Body of pancreas (tissue), 4 donors: ENCODE results near the gene MTMR3. TPM values are rescaled to one million over a fixed set of nuclear protein-coding genes. Genes with fewer than 3 reads are reported as not detected.
A peak's percentile ranks its signal among the peaks of the same experiment; 100 is the strongest.

Experiments
- ATAC-seq: fragments of 150-250 bp; one replicate; pipeline ENCODE4 v1.9.1; 2016
- DNase-seq, 4 donors: peaks; one replicate each; pipeline ENCODE4 v3.0.0-alpha.2; 2019
- H3K27ac ChIP-seq, 4 donors: fragments of 200-600 bp; sonication (generic); 1 replicate in 3 of 4; 2 replicates in 1 of 4; pipeline versions ENCODE4 v1.5.1 to v1.6.1; 2016 to 2019; ENCODE audit warnings: mild to moderate bottlenecking in 1 of 4, mixed read lengths in 1 of 4, moderate library complexity in 1 of 4
- H3K27me3 ChIP-seq, 2 donors: fragments of 200-600 bp; sonication (generic); one replicate each; pipeline ENCODE4 v1.6.0; 2016; ENCODE audit warnings: mild to moderate bottlenecking in 1 of 2
- H3K36me3 ChIP-seq, 2 donors: fragments of 200-600 bp; sonication (generic); replicated peaks in 1 of 2; 2 replicates each; pipeline ENCODE4 v1.5.1; 2016; ENCODE audit warnings: low read depth in 2 of 2; ENCODE audit not compliant: insufficient read depth in 1 of 2
- H3K4me1 ChIP-seq: fragments of 200-600 bp; sonication (generic); one replicate; pipeline ENCODE4 v1.6.0; 2016
- H3K4me3 ChIP-seq, 2 donors: fragments of 200-600 bp; sonication (generic); 1 replicate in 1 of 2; 2 replicates in 1 of 2; pipeline ENCODE4 v1.5.1; 2016 to 2019
- H3K9me3 ChIP-seq, 3 donors: fragments of 200-600 bp; sonication (generic); 1 replicate in 2 of 3; 2 replicates in 1 of 3; pipeline ENCODE4 v1.5.1; 2016
- CTCF ChIP-seq, 7 experiments: fragments of 450-650 bp in 4 of 7; fragments of 200-600 bp in 3 of 7; sonication (generic) in 3 of 7; IDR thresholded peaks; one replicate each; pipeline ENCODE4 v1.5.1; 2016 to 2019; ENCODE audit warnings: antibody characterized with exemption in 7 of 7
- POLR2A ChIP-seq, 3 donors: fragments of 450-650 bp; IDR thresholded peaks; one replicate each; pipeline ENCODE4 v1.6.1; 2016; ENCODE audit warnings: antibody characterized with exemption in 3 of 3, mild to moderate bottlenecking in 2 of 3
- WGBS, 2 donors: methylation state at CpG; one replicate each; pipeline ENCODE4 v1.1.5; 2017; 5-methylcytosine and 5-hydroxymethylcytosine counted together
- intact Hi-C: fragments of 100-400 bp; cut with DNase I; formaldehyde crosslinking; loops from one replicate; pipeline ENCODE4 v1.15.1; 2023
- total RNA-seq, 2 donors: library from RNA; depleted of rRNA; stranded (reverse); fragments of >200 nt; gene quantifications; one replicate each; pipeline ENCODE4 v1.1.0, GENCODE V29; 2016

The MTMR3 gene
- total RNA-seq, 2 donors from 2014 or later = 37.9 to 46.7 TPM

GRCh38 chr22:29907753-29908515, 25.0 kb downstream of the MTMR3 start:
- Histone ChIP-seq H3K27me3 (no peaks in the 10 kb centered on the region), H3K4me1 (peaks cover 46% of the 10 kb centered on the region), H3K36me3 (no peaks in the 10 kb centered on the region), H3K4me3 (no peak overlapping the region), H3K9me3 (no peaks in the 10 kb centered on the region), H3K27ac (peak overlapping the region in 3 of 4 donors; percentile 4 to 53 (median 42))
- DNase-seq (peak; percentile 87 to 95 (median 90)), ATAC-seq (peak; percentile 87)
- TF ChIP-seq POLR2A (IDR thresholded peaks at IDR 0.05) (no peak), CTCF (IDR thresholded peaks at IDR 0.05) (no peak)
- 26 to 28% methylated on average over 5 of the region's 5 CpGs for WGBS, 2 donors
- intact Hi-C loops = no loop called here

- H3K4me1 ChIP-seq = peaks cover 36% of the 10 kb centered on the region
Observed at GRCh38 chr22:29912141-29912540, 29.2 kb downstream of the MTMR3 start.

DNA sequence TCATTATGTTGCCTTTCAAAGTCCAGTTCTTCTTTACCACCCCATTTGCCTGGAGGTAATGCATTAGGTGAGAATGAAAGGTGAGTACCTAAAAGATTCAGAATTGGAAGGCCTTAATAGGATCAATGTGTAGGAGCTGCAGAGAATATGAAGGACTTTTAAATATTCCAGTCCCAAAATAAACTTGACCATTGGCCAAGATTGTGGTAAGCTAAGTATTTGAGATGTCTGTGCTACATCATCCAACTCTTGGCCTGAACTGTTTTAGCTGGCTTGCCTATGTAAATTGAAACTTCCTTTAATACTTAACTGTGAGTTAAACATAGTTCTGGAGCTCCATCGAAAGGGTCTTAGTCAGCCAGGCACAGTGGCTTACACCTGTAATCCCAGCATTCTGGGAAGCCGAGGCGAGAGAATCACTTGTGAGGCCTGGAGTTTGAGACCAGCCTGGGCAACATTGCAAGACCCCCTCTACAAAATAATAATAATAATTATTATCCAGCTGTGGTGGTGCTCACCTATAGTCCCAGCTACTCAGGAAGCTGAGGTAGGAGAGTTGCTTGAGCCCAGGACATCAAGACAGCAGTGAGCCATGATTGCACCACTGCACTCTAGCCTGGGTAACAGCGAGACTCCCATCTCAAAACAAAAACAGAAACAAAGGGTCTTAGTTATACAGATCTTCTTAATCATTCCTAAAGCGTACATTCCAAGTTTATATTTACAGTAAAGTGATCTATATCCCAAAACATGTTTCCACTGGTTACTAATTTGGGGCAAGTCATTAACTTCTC, 29.8 kb downstream of the MTMR3 start:
- no peaks in the 10 kb centered on the region for H3K9me3 ChIP-seq
- TF ChIP-seq POLR2A (IDR thresholded peaks at IDR 0.05) (no peak), CTCF (IDR thresholded peaks at IDR 0.05) (no peak)
- intact Hi-C loops = no loop called here
- H3K36me3 ChIP-seq = no peaks in the 10 kb centered on the region
- no peak overlapping the region for H3K27ac ChIP-seq
- WGBS, 2 donors = 81 to 85% methylated on average over 5 of the region's 5 CpGs
- DNase-seq = no peak
- peaks cover 36% of the 10 kb centered on the region for H3K4me1 ChIP-seq
- ATAC-seq = no peak
- H3K27me3 ChIP-seq = no peaks in the 10 kb centered on the region
- H3K4me3 ChIP-seq = no peak overlapping the region

More at GRCh38 chr22:29912141-29912540, 29.2 kb downstream of the MTMR3 start:
- DNase-seq (no peak), ATAC-seq (no peak)
- TF ChIP-seq POLR2A (IDR thresholded peaks at IDR 0.05) (no peak), CTCF (IDR thresholded peaks at IDR 0.05) (no peak)
- Histone ChIP-seq H3K27me3 (no peaks in the 10 kb centered on the region), H3K27ac (no peak overlapping the region), H3K9me3 (no peaks in the 10 kb centered on the region), H3K4me3 (no peak overlapping the region), H3K36me3 (no peaks in the 10 kb centered on the region)
- 94 to 97% methylated on average over 4 of the region's 4 CpGs for WGBS, 2 donors
- intact Hi-C loops = no loop called here

DNA sequence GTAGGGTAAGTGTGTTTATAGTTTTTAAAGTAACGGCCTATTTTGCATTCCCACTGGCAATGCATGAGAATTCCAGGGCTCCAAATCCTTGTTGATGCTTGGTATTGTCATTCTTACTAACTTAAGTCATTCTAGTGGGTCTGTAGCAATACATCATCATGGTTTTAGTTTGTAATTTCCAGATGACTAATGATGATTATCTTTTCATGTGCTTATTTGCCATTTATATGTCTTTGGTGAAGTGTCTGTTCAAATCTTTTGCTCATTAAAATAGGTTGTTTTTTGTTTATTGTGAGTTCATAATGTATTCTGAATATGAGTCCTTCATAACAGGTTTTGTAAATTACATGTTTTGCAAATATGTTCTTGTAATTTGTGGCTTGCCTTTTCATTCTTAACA, 31.2 kb downstream of the MTMR3 start:
- no peaks in the 10 kb centered on the region for H3K9me3 ChIP-seq
- ATAC-seq = no peak
- DNase-seq = no peak
- intact Hi-C loops = no loop called here
- peaks cover 40% of the 10 kb centered on the region for H3K4me1 ChIP-seq
- H3K27me3 ChIP-seq = no peaks in the 10 kb centered on the region
- TF ChIP-seq POLR2A (IDR thresholded peaks at IDR 0.05) (no peak), CTCF (IDR thresholded peaks at IDR 0.05) (no peak)
- H3K36me3 ChIP-seq = no peaks in the 10 kb centered on the region
- H3K27ac ChIP-seq = no peak overlapping the region
- no peak overlapping the region for H3K4me3 ChIP-seq
- 81 to 93% methylated on average over 1 of the region's 1 CpG for WGBS, 2 donors
